Type B pancreatic cell (in vitro differentiated cells): ENCODE results near the gene FRAS1. TPM values are rescaled to one million over a fixed set of nuclear protein-coding genes. Genes with fewer than 3 reads are reported as not detected.

Source experiments
- DNase-seq: peaks from one replicate; pipeline ENCODE4 v3.0.0; 2021; ENCODE audit warnings: mixed read lengths; ENCODE audit not compliant: unreplicated experiment; ENCODE audit errors: extremely low spot score
- H3K27ac Mint-ChIP-seq: 2 replicates; pipeline ENCODE4 v1.8.0; 2021; ENCODE audit warnings: mild to moderate bottlenecking, mixed read lengths
- H3K27me3 Mint-ChIP-seq: 2 replicates; pipeline ENCODE4 v1.8.0; 2021; ENCODE audit warnings: mixed read lengths
- H3K36me3 Mint-ChIP-seq: 2 replicates; pipeline ENCODE4 v1.8.0; 2021; ENCODE audit warnings: mixed read lengths
- H3K4me1 Mint-ChIP-seq: one replicate; pipeline ENCODE4 v1.8.0; 2021; ENCODE audit warnings: mixed read lengths; ENCODE audit not compliant: unreplicated experiment
- H3K4me3 Mint-ChIP-seq: 2 replicates; pipeline ENCODE4 v1.8.0; 2021; ENCODE audit warnings: mild to moderate bottlenecking, mixed read lengths
- H3K9me3 Mint-ChIP-seq: 2 replicates; pipeline ENCODE4 v1.8.0; 2021; ENCODE audit warnings: mixed read lengths
- CTCF ChIP-seq: fragments of 200-600 bp; sonication (generic); conservative IDR thresholded peaks from 2 replicates; pipeline ENCODE4 v1.5.0; 2021; ENCODE audit warnings: antibody characterized with exemption, mild to moderate bottlenecking
- total RNA-seq: library from RNA; stranded (reverse); gene quantifications from 2 replicates; pipeline ENCODE4 v1.2.1, GENCODE V29; 2021; ENCODE audit warnings: low replicate concordance

Gene FRAS1
- total RNA-seq, 1 donor from 2014 or later = 37.7 TPM

DNA sequence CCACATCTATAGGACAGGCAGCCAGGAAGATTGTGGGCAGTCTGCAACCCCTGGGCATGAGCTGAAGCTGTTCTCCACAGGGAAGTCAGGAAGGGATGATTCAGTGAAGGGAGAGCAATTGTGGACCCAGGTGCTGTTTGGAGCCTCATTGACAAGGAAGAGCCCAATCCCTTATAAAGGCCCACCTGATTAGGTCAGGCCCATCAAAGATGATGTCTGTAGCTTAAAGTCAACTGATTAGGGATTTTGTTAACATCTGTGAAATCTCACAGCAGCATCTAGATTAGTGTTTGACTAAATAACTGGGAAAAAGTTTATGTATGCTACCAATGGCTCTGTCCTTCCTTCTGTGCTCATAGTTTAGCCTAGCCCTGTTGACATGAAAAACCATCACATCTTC is 127.5 kb downstream of the FRAS1 start:
- TF ChIP-seq CTCF = no peak
- no peak overlapping the region for H3K27ac Mint-ChIP-seq
- H3K36me3 Mint-ChIP-seq = peaks cover 11% of the 10 kb centered on the region
- H3K9me3 Mint-ChIP-seq = no peaks in the 10 kb centered on the region
- DNase-seq = no peak
- H3K27me3 Mint-ChIP-seq = no peaks in the 10 kb centered on the region
- peaks cover 15% of the 10 kb centered on the region for H3K4me1 Mint-ChIP-seq
- no peak overlapping the region for H3K4me3 Mint-ChIP-seq

- no peak for DNase-seq
- no peak overlapping the region for H3K27ac Mint-ChIP-seq
- H3K4me1 Mint-ChIP-seq = peaks cover 19% of the 10 kb centered on the region
- H3K27me3 Mint-ChIP-seq = no peaks in the 10 kb centered on the region
- H3K9me3 Mint-ChIP-seq = no peaks in the 10 kb centered on the region
- peaks cover 11% of the 10 kb centered on the region for H3K36me3 Mint-ChIP-seq
- no peak overlapping the region for H3K4me3 Mint-ChIP-seq
- no peak for TF ChIP-seq CTCF
Measured at GRCh38 chr4:78185117-78185516, 128.0 kb downstream of the FRAS1 start.

- no peak for TF ChIP-seq CTCF
Measured at GRCh38 chr4:78186597-78187543, 129.7 kb downstream of the FRAS1 start.

GRCh38 chr4:78190068-78190467 is 132.9 kb downstream of the FRAS1 start:
- Mint-ChIP-seq H3K27ac (no peak overlapping the region), H3K36me3 (no peaks in the 10 kb centered on the region), H3K27me3 (no peaks in the 10 kb centered on the region), H3K9me3 (no peaks in the 10 kb centered on the region), H3K4me1 (peaks cover 16% of the 10 kb centered on the region), H3K4me3 (no peak overlapping the region)
- DNase-seq = no peak
- no peak for TF ChIP-seq CTCF

More at GRCh38 chr4:78186597-78187543, 129.7 kb downstream of the FRAS1 start:
- peaks cover 4% of the 10 kb centered on the region for H3K36me3 Mint-ChIP-seq
- no peaks in the 10 kb centered on the region for H3K27me3 Mint-ChIP-seq
- H3K9me3 Mint-ChIP-seq = no peaks in the 10 kb centered on the region
- H3K4me3 Mint-ChIP-seq = no peak overlapping the region
- no peak for DNase-seq
- H3K4me1 Mint-ChIP-seq = peaks cover 22% of the 10 kb centered on the region
- H3K27ac Mint-ChIP-seq = no peak overlapping the region

GRCh38 chr4:78190595-78190994 is 133.5 kb downstream of the FRAS1 start:
- H3K27ac Mint-ChIP-seq = no peak overlapping the region
- no peaks in the 10 kb centered on the region for H3K36me3 Mint-ChIP-seq
- no peak overlapping the region for H3K4me3 Mint-ChIP-seq
- no peaks in the 10 kb centered on the region for H3K9me3 Mint-ChIP-seq
- DNase-seq = no peak
- H3K27me3 Mint-ChIP-seq = no peaks in the 10 kb centered on the region
- TF ChIP-seq CTCF = no peak
- peaks cover 12% of the 10 kb centered on the region for H3K4me1 Mint-ChIP-seq
